NCI-H446 (cell line): Measurements from ENCODE around the gene WDCP.

Experiments
- DNase-seq, 2 experiments: peaks; one replicate each; lab custom pipeline; 2025; lab: John Stamatoyannopoulos, UW

The WDCP gene

DNA sequence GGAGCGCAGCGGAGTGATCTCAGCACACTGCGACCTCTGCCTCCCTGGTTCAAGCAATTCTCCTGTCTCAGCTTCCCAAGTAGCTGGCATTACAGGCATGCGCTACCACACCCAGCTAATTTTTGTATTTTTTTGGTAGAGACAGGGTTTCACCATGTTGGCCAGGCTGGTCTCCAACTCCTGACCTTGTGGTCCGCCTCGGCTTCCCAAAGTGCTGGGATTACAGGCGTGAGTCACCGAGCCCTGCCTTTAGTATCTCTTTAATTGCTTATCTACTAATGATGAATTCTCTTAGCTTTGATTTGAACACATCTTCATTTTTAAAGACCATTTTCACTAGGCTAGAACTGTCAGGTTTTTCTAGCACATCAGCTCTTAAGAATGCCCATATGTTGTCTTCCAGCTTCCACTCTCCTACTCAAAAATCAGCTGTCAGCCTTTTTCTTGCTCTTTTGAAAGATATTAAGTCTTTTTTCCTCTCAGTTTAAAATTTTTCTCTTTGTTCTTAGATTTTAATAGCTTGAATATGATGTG lies 53.4 kb downstream of the WDCP start:
- DNase-seq: no peak

DNA sequence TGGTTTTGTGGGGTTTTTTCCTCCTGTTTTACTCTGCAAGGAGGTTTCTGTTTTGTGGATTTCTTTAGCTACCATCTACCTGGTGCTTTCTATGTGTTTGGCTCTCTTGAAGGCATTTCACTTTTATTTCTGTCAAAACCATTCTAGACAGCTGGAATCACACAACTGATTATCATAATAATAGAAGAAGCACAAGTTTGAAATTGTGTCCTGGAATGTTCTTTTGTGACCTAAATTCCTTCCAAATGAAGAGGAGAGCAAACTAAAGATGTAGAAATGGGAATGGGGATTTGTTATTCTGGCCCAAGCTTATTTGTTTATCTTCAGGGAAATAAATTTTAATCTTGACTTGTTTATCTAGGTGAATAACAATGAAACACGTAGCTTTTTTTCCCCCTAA lies 54.3 kb downstream of the WDCP start:
- DNase-seq: no peak

DNA sequence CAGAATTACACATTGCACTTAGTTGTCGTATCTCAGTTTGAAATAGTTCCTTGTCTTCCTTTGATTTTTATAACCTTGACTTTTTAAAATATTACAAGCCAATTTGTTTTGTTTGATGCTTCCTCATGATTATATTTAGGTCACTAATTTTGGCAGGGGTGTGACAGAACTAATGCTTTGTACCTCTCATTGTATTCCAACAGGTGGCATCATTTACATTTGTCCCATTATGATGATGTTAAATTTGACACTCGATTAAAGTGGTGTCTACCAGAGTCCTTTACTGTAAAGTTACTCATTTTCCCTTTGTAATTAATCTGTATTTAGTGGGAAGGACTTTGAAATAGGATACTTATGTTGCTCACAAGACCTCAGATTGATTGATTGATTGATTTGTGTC lies 58.8 kb downstream of the WDCP start:
- DNase-seq: no peak
